ENCODE data around the gene STAT5B.
A peak's percentile ranks its signal among the peaks of the same experiment; 100 is the strongest.
"Not testable (repeated sequence)": the region's sequence is repeated elsewhere in the genome, so short reads cannot be mapped to it uniquely, and the experiment has no call there.

The STAT5B gene

GRCh38 chr17:42233156-42233555 lies 43.0 kb downstream of the STAT5B start:
- DNase-seq (ENCODE audit: low read depth): no peak

- DNase-seq (ENCODE audit: low read depth): no peak
Observed at GRCh38 chr17:42230225-42230624, 46.0 kb downstream of the STAT5B start.

GRCh38 chr17:42227849-42228700 lies 48.1 kb downstream of the STAT5B start:
- DNase-seq (ENCODE audit: low read depth): no peak

GRCh38 chr17:42225646-42226045 lies 50.5 kb downstream of the STAT5B start:
- no peak for DNase-seq (ENCODE audit: low read depth)

GRCh38 chr17:42224651-42225050 lies 51.5 kb downstream of the STAT5B start:
- DNase-seq (ENCODE audit: low read depth): no peak

GRCh38 chr17:42221886-42222745 lies 54.1 kb downstream of the STAT5B start:
- DNase-seq (ENCODE audit: low read depth): peak; percentile 15

- DNase-seq (ENCODE audit: low read depth): not testable (repeated sequence)
Observed at GRCh38 chr17:42219280-42219679, 56.9 kb downstream of the STAT5B start.

- no peak for DNase-seq (ENCODE audit: low read depth)
Observed at GRCh38 chr17:42214156-42214555, 62.0 kb downstream of the STAT5B start.

- no peak for DNase-seq (ENCODE audit: low read depth)
Observed at GRCh38 chr17:42212382-42212781, 63.8 kb downstream of the STAT5B start.

GRCh38 chr17:42211921-42212341 lies 64.3 kb downstream of the STAT5B start:
- DNase-seq (ENCODE audit: low read depth): not testable (repeated sequence)

- DNase-seq (ENCODE audit: low read depth): no peak
Observed at GRCh38 chr17:42210046-42210445, 66.1 kb downstream of the STAT5B start.

- not testable (repeated sequence) for DNase-seq (ENCODE audit: low read depth)
Observed at GRCh38 chr17:42206153-42206612, 70.0 kb downstream of the STAT5B start.

GRCh38 chr17:42203354-42203753 lies 72.8 kb downstream of the STAT5B start:
- no peak for DNase-seq (ENCODE audit: low read depth)

- DNase-seq (ENCODE audit: low read depth): no peak
Observed at GRCh38 chr17:42202696-42203095, 73.5 kb downstream of the STAT5B start.

GRCh38 chr17:42202159-42202558 lies 74.0 kb downstream of the STAT5B start:
- DNase-seq (ENCODE audit: low read depth): no peak

- DNase-seq (ENCODE audit: low read depth): no peak
Observed at GRCh38 chr17:42201458-42201772, 74.8 kb downstream of the STAT5B start.

- no peak for DNase-seq (ENCODE audit: low read depth)
Observed at GRCh38 chr17:42200706-42201457, 75.3 kb downstream of the STAT5B start.

GRCh38 chr17:42199416-42200011 lies 76.7 kb downstream of the STAT5B start:
- no peak for DNase-seq (ENCODE audit: low read depth)

- DNase-seq (ENCODE audit: low read depth): no peak
Observed at GRCh38 chr17:42198897-42199296, 77.3 kb downstream of the STAT5B start.

- DNase-seq (ENCODE audit: low read depth): no peak
Observed at GRCh38 chr17:42197564-42198156, 78.5 kb downstream of the STAT5B start.
